GM19395 (cell line): ENCODE data around the gene NDST1.
"Not testable (repeated sequence)": the region's sequence is repeated elsewhere in the genome, so short reads cannot be mapped to it uniquely, and the experiment has no call there.

Experiments used
- ATAC-seq: cut with Tn5 transposase; IDR thresholded peaks from one replicate; pipeline ENCODE4 v1.9.1; 2021; ENCODE audit warnings: mild to moderate bottlenecking, moderate library complexity; ENCODE audit not compliant: unreplicated experiment

NDST1 gene

GRCh38 chr5:150505816-150506215 is 2.1 kb upstream of the NDST1 start:
- ATAC-seq = no peak

DNA sequence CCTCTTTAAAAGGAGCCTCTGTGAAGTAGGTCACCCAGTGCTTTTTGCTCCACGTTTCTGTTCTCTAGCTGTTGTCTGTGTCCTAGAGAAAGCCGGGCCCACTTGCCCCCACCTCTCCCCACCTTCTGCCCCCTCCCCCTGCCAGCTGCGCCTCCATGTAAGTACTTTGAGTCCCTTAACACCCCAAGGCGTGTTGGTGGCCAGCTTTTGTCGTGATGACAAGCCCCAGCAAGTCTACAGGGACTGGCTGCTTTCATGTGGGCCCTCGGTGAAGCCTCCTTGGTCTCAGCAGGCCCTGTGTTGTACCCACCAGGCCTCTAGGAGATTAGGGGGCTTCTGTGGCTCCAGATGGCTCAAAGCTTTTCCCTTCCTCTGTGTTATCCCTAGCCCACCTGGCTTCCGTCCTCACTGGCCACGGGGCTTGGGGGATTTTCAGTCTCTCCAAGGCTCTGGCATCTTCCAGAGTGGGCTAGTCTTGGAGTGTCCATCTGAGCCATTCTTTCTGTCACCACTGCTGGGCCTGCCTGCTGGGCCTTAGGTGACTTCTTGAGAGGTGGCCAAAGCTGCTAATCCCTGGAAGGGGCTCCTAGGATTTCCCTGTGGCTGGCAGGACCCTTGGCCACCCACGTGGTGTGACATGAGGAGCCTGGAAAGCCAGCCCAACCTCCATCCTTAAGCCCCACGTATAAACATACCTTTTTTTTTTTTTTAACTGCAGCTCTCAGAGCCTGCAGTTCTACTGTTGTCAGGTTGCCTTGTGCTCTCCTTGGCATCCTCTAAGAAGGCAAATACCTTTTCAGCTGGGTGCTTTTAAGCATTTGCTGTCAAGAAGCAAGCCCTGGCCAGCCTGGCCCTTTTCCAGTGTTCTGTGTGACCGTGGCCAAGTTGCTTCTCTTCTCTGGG is 1.1 kb upstream of the NDST1 start:
- no peak for ATAC-seq

DNA sequence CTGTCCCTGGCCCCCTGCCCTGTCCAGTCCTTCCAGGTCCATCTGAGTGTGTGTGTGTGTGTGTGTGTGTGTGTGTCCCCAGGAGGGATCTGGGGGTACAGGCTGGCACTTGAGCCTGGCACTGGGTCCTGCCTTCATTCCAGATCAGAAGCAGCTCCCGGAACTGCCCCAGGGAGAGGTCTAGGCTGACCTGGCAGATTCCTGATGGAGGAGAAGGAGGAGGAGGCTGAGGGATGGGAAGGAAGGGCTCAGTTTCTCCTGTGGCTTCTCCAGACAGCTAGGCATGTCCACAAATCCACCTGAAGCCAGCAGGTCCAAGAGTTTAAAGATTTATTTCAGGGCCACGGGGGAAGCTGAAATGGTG is 328 bp downstream of the NDST1 start:
- no peak for ATAC-seq

DNA sequence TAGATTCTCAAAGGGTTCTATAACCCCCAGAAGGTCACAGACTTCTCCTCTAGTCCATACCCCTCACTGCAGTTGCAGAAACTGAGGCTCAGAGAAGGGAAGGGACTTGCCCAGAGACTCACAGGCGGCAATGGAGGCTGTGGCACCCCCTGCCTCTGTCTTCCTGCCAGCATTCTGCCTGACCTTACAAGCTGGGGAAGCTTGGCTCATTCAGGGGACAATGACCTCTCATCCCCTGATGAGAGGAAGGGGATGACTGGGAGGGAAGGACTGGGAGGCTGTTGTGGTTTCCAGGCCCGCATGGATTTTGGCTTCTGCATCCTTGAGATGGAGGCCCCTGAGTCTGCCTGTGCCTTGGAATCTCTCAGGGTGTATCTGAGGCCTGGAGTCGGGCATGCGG is 897 bp downstream of the NDST1 start:
- ATAC-seq = no peak

DNA sequence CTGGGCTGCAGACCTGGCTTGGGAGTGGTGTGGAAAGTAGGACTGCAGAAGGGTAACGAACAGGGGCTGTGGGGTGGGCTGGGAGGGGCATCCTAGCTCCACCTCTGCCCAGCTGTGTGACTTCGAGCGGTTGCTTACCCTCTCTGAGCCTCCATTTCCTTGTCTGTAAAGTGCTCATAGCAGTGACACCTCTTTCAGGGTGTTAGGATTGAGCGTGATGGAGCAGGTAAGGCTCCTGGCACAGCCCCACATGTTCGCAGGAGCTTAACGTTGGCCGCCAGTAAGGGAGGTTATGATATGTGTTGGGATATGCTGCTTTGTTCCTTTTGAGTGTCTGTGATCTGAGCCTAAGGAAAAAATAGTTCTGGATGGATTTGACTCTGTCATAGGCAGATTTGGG is 2.1 kb downstream of the NDST1 start:
- no peak for ATAC-seq

GRCh38 chr5:150510460-150511263 is 2.7 kb downstream of the NDST1 start:
- no peak for ATAC-seq

GRCh38 chr5:150511578-150512367 is 3.8 kb downstream of the NDST1 start:
- no peak for ATAC-seq

GRCh38 chr5:150512368-150512747 is 4.4 kb downstream of the NDST1 start:
- no peak for ATAC-seq

DNA sequence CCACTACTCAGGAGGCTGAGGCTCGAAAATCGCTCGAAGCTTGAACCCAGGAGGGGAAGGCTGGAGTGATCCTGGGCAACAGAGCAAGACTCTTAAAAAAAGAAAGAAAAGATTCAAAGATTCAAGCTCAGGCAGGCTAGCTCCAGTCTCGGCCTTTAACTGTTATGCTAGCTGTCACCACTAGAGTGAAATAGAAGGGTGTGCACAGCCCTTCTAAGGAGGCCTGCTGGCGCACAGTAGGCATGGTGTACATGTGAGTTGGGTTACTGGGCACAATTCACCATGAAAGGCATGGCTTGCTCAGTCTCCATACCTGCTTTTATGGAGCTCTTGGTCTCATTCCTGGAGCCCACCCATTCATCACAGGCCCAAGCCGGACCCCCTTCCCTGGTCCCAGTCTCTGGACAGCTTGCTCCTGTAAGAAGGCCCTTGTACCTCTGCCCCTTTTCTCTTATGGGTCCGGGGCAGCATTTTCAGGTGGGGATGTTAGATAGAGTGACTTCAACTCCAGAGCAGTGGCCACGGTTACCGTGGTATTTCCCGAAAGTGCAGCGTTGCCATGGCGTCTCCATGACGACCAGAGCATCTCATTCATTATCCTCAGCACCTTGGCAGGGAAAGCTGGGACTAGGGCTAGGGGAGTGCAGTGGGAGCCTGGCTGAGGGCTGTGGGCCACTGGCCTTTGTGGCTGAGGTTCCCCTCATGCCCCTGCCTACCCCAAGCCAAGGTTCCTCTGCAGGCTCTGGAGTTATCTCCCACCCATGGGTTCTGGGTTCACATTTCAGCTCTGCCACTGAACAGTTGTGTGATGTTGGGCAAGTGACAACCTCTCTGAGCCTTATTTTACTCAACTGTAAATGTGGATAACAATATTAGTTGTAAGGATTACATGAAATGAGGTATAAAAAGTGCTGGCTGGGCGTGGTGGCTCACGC is 5.7 kb downstream of the NDST1 start:
- no peak for ATAC-seq

GRCh38 chr5:150514708-150515211 is 6.8 kb downstream of the NDST1 start:
- ATAC-seq = no peak

DNA sequence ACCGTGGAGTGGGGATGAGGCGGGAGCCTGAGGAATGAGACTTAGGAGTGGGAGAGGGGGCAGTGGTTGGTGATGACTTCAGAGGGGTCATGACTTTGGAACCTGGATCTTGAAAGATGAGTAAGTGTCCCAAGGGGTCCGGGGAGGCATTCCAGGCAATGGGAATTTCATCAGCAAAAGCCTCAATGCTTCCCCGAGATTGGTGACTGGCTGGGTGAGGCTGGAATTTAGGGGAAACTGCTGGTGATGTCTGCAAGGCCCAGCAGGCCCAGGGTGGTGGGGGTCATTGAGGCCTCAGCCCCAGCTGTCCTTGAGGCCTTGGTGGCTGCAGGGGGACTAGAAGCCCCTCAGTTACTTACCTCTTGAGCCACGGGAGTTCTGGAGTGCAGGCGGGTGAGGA is 7.5 kb downstream of the NDST1 start:
- ATAC-seq = no peak

DNA sequence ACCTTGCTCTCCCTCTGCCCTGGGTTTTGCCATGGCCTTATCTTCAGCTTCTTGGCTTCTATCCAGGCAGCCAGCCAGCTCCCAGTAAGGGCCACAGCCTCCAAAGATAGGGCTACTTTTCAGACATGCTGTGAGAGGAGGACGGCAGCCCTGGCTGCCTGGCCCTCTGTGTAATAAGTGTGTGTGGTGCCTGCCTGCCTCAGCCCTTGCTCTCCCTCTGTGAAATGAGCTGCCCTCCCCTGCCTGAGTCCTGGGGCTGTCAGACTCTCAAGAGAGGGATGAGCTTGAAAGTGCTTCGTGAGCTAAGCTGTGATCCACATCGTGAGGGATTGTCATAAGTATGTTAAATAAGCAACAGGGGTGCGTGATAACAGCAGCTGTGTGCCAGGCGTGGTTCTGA is 8.1 kb downstream of the NDST1 start:
- ATAC-seq = no peak

DNA sequence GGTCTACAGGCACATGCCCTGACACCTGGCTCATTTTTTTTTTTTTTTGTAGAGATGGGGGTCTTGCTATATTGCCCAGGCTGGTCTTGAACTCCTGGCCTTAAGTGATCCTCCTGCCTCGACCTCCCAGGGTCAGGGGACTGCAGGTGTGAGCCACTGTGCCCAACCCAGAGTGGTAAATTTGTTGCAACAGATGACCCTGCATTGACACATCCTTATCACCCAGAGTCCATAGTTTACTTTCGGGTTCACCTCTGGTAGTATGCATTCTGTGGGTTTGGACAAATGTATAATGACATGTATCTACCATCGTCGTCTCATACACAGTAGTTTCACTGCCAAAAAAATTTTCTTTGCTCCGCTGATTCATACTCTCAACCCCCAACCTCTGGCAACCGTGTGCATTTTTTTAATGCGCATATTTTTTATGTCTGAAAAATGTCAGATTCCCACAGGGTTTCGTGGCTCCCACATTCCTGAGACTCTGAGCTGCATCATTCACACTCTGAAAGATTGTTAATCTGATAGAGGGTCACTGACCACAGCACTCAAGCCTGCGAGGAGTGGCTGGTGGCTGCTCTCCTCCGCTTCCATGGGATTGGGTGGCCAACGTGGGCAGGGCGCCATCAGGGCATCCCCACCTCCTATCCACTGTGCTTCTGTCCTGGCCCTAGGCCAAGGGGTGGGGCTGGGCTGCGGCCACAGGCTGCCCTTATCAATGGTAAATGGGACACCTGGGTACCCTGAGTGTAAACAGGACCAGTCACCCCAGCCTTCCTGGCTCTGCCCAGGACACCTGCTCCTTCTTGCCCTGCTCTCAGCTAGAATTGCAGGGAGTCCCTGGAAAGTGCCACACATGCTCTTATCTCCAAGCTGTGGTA is 9.6 kb downstream of the NDST1 start:
- ATAC-seq = no peak

DNA sequence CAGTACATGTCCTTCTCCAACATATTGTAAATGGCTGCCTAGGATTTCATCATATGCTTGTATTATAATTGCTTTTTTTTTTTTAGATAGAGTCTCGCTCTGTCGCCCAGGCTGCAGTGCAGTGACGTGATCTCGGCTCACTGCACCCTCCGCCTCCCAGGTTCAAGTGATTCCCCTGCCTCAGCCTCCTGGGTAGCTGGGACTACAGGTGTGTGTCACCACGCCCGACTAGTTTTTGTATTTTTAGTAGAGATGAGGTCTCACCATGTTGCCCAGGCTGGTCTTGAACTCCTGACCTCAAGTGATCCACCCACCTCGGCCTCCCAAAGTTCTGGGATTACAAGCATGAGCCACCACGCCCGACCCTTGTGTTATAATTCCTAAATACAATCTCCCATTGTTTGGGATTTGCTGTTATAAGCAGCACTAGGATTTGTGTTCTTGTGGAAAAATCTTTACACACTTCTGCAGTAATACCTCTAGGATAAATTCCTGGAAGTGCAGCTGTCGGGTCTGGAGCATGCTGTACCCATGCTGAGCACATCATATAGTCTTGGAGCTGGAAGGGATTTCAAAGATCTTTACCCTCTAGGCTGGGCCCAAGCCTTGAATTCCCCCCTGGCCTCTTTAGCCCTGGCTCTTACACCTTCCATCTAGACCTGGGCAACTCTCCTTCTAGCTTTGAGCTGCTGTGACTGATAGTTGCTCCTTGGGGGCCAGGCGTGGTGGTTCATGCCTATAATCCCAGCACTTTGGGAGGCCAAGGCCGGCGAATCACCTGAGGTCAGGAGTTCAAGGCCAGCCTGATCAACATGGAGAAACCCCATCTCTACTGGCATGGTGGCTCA is 11.0 kb downstream of the NDST1 start:
- ATAC-seq = not testable (repeated sequence)

DNA sequence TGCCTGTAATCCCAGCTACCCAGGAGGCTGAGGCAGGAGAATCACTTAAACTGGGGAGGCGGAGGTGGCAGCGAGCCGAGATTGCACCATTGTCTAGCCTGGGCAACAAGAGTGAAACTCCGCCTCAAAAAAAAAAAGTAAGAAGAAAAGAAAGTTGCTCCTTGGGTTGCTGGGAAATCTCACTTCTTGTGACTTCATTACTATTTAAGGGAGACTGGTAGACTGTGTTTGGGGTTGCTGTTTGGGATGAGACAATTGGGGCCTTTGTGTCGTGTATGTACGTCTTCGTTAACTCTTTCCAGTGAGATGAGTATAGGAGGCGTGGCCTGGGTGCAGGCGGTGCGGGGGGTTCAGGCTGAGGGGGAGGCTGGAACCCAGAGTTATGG is 11.6 kb downstream of the NDST1 start:
- ATAC-seq = no peak

- no peak for ATAC-seq
Observed at GRCh38 chr5:150519978-150520377, 12.0 kb downstream of the NDST1 start.

GRCh38 chr5:150520747-150521521 is 13.0 kb downstream of the NDST1 start:
- ATAC-seq = no peak

DNA sequence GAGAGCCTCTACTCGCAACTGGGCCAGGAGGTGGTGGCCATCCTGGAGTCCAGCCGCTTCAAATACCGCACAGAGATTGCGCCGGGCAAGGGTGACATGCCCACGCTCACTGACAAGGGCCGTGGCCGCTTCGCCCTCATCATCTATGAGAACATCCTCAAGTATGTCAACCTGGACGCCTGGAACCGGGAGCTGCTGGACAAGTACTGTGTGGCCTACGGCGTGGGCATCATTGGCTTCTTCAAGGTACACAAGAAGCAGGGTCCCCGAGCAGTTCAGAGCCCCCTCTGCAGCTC is 13.5 kb downstream of the NDST1 start:
- ATAC-seq = no peak
